H9 (cell line): ENCODE data around the gene MMP17. TPM values are rescaled to one million over a fixed set of nuclear protein-coding genes. Genes with fewer than 3 reads are reported as not detected.

ENCODE experiments used
- DNase-seq: peaks from one replicate; pipeline ENCODE4 v3.0.0-alpha.2; 2017
- H2AFZ ChIP-seq: one replicate; pipeline ENCODE4 v1.6.1; 2013; ENCODE audit warnings: mild to moderate bottlenecking, low read length, control low read depth, moderate library complexity
- H2AK5ac ChIP-seq: 2 replicates; pipeline ENCODE4 v1.6.1; 2013; ENCODE audit warnings: low read length, control low read depth, mixed read lengths; ENCODE audit not compliant: insufficient read length
- H2BK120ac ChIP-seq: one replicate; pipeline ENCODE4 v1.6.1; 2013; ENCODE audit warnings: low read depth, mild to moderate bottlenecking, low read length, control low read depth, inconsistent platforms; ENCODE audit not compliant: poor library complexity, severe bottlenecking
- H2BK12ac ChIP-seq: 2 replicates; pipeline ENCODE4 v1.6.1; 2013; ENCODE audit warnings: low read length, control low read depth, mixed read lengths, low read depth; ENCODE audit not compliant: insufficient read length
- H2BK15ac ChIP-seq: 2 replicates; pipeline ENCODE4 v1.6.1; 2013; ENCODE audit warnings: low read depth, low read length, control low read depth
- H2BK20ac ChIP-seq: one replicate; pipeline ENCODE4 v1.6.1; 2013; ENCODE audit warnings: low read depth, mild to moderate bottlenecking, low read length, control low read depth, inconsistent platforms; ENCODE audit not compliant: poor library complexity, severe bottlenecking
- H2BK5ac ChIP-seq: 2 replicates; pipeline ENCODE4 v1.6.1; 2013; ENCODE audit warnings: low read length, control low read depth, mixed read lengths; ENCODE audit not compliant: insufficient read length
- H3K14ac ChIP-seq: 2 replicates; pipeline ENCODE4 v1.6.1; 2013; ENCODE audit warnings: low read length, control low read depth; ENCODE audit not compliant: insufficient read depth
- H3K18ac ChIP-seq: 2 replicates; pipeline ENCODE4 v1.6.1; 2013; ENCODE audit warnings: low read depth, mild to moderate bottlenecking, mixed read lengths, low read length, control low read depth; ENCODE audit not compliant: insufficient read length
- H3K23ac ChIP-seq: 2 replicates; pipeline ENCODE4 v1.6.1; 2013; ENCODE audit warnings: low read length, control low read depth, mixed read lengths, low read depth; ENCODE audit not compliant: insufficient read length
- H3K23me2 ChIP-seq: 2 replicates; pipeline ENCODE4 v1.6.1; 2013; ENCODE audit warnings: low read depth, mild to moderate bottlenecking, mixed read lengths, low read length, control low read depth; ENCODE audit not compliant: insufficient read length, poor library complexity, severe bottlenecking
- H3K27ac ChIP-seq: 2 replicates; pipeline ENCODE4 v1.5.1; 2013; ENCODE audit warnings: low read length, control low read depth, mixed read lengths, low read depth; ENCODE audit not compliant: insufficient read length
- H3K27me3 ChIP-seq: 2 replicates; pipeline ENCODE4 v1.6.1; 2013; ENCODE audit warnings: low read length, control low read depth, inconsistent platforms; ENCODE audit not compliant: insufficient read depth
- H3K4ac ChIP-seq: 2 replicates; pipeline ENCODE4 v1.6.1; 2013; ENCODE audit warnings: low read depth, mild to moderate bottlenecking, control low read depth, inconsistent platforms, low read length, moderate library complexity
- H3K4me1 ChIP-seq: 2 replicates; pipeline ENCODE4 v1.6.1; 2013; ENCODE audit warnings: low read length, control low read depth, inconsistent platforms; ENCODE audit not compliant: insufficient read depth
- H3K4me2 ChIP-seq: 2 replicates; pipeline ENCODE4 v1.6.1; 2013; ENCODE audit warnings: low read length, control low read depth, mixed read lengths; ENCODE audit not compliant: insufficient read length, insufficient read depth
- H3K56ac ChIP-seq: 2 replicates; pipeline ENCODE4 v1.6.1; 2013; ENCODE audit warnings: low read depth, mild to moderate bottlenecking, mixed read lengths, low read length, control low read depth; ENCODE audit not compliant: insufficient read length
- H3K79me1 ChIP-seq: 2 replicates; pipeline ENCODE4 v1.6.1; 2013; ENCODE audit warnings: low read depth, mild to moderate bottlenecking, moderate library complexity, low read length, control low read depth, inconsistent platforms; ENCODE audit not compliant: insufficient read depth, poor library complexity, severe bottlenecking
- H3K79me2 ChIP-seq: 2 replicates; pipeline ENCODE4 v1.6.1; 2013; ENCODE audit warnings: low read length, control low read depth, inconsistent platforms; ENCODE audit not compliant: insufficient read depth
- H3K9ac ChIP-seq: 2 replicates; pipeline ENCODE4 v1.6.1; 2013; ENCODE audit warnings: low read length, control low read depth, mixed read lengths; ENCODE audit not compliant: insufficient read length; ENCODE audit errors: extremely low read depth
- H3K9me3 ChIP-seq: one replicate; pipeline ENCODE4 v1.6.1; 2013; ENCODE audit warnings: low read depth, low read length, inconsistent platforms; ENCODE audit not compliant: control insufficient read depth
- H3T11ph ChIP-seq: one replicate; pipeline ENCODE4 v1.6.1; 2013; ENCODE audit warnings: mild to moderate bottlenecking, low read length, control low read depth, inconsistent platforms
- H4K20me1 ChIP-seq: one replicate; pipeline ENCODE4 v1.6.1; 2013; ENCODE audit not compliant: control insufficient read depth, insufficient read length, insufficient read depth
- H4K5ac ChIP-seq: 2 replicates; pipeline ENCODE4 v1.6.1; 2013; ENCODE audit warnings: low read depth, mild to moderate bottlenecking, mixed read lengths, low read length, control low read depth; ENCODE audit not compliant: insufficient read length
- H4K8ac ChIP-seq: replicated peaks from 2 replicates; pipeline ENCODE4 v1.6.1; 2013; ENCODE audit warnings: low read length, control low read depth, mixed read lengths, low read depth; ENCODE audit not compliant: insufficient read length
- H4K91ac ChIP-seq: 2 replicates; pipeline ENCODE4 v1.6.1; 2013; ENCODE audit warnings: low read depth, mild to moderate bottlenecking, moderate library complexity, mixed read lengths, low read length, control low read depth; ENCODE audit not compliant: insufficient read length
- H3K27ac Mint-ChIP-seq, 3 experiments: 2 replicates in 2 of 3; 3 replicates in 1 of 3; pipeline ENCODE4 v1.8.0; 2020 to 2021; ENCODE audit warnings: mixed read lengths in 3 of 3, mild to moderate bottlenecking in 1 of 3, moderate library complexity in 1 of 3
- H3K27me3 Mint-ChIP-seq: 2 replicates; pipeline ENCODE4 v1.8.0; 2021; ENCODE audit warnings: low read depth, mild to moderate bottlenecking, moderate library complexity, mixed read lengths
- H3K36me3 Mint-ChIP-seq, 3 experiments: 2 replicates in 2 of 3; 3 replicates in 1 of 3; pipeline ENCODE4 v1.8.0; 2020 to 2021; ENCODE audit warnings: low read depth in 3 of 3, mixed read lengths in 3 of 3; ENCODE audit not compliant: insufficient read depth in 1 of 3
- H3K4me1 Mint-ChIP-seq, 2 experiments: 2 replicates each; pipeline ENCODE4 v1.8.0; 2020; ENCODE audit warnings: mixed read lengths in 2 of 2
- H3K4me3 Mint-ChIP-seq, 2 experiments: 2 replicates in 1 of 2; 3 replicates in 1 of 2; pipeline ENCODE4 v1.8.0; 2020 to 2021; ENCODE audit warnings: mild to moderate bottlenecking in 2 of 2, mixed read lengths in 2 of 2, moderate library complexity in 1 of 2
- H3K9me3 Mint-ChIP-seq, 2 experiments: 2 replicates in 1 of 2; 3 replicates in 1 of 2; pipeline ENCODE4 v1.8.0; 2020; ENCODE audit warnings: mild to moderate bottlenecking in 2 of 2, mixed read lengths in 2 of 2, moderate library complexity in 1 of 2
- WGBS: extraction: QIAGEN DNeasy Blood & Tissue Kit; methylation state at CpG from one replicate; pipeline ENCODE4 v1.1.7; 2013; ENCODE audit warnings: missing lambda C conversion rate, low lambda C conversion rate, mixed read lengths; ENCODE audit not compliant: insufficient read length; ENCODE audit errors: extremely low coverage; 5-methylcytosine and 5-hydroxymethylcytosine counted together
- total RNA-seq: library from RNA; stranded (reverse); gene quantifications from 2 replicates; pipeline ENCODE4 v1.2.1, GENCODE V29; 2021
- TF ChIP-seq, protein P1 (sequence below): fragments of 200-600 bp; sonication (generic); conservative IDR thresholded peaks from 3 replicates; pipeline ENCODE4 v1.8.0; 2021; ENCODE audit warnings: antibody characterized with exemption, mild to moderate bottlenecking

MMP17 gene
- total RNA-seq, 1 experiment from 2014 or later = 14.8 TPM

DNA sequence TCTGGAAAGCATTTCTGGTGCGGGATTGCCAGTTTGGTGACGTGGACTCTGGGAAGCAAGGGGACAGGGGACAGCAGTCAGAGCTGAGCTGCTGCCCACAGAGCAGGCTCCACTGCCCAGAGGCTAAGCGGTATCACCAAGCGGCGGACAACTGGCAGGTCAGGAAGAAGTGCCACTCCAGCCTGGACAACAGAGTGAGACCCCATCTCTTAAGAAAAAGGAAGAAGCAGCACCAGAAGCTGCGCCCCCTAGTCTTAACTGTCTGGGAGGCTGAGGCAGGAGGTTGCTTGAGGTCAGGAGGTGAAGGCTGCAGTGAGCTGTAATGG, 31.8 kb upstream of the MMP17 start:
- H3K79me2 ChIP-seq = no peaks in the 10 kb centered on the region

More for the DNA sequence above, 31.8 kb upstream of the MMP17 start:
- Histone ChIP-seq H3K27ac (no peak overlapping the region), H4K91ac (no peak overlapping the region), H3K4me2 (no peak overlapping the region), H3K79me1 (no peaks in the 10 kb centered on the region), H2BK12ac (no peak overlapping the region), H2BK15ac (no peak overlapping the region), H3K56ac (no peak overlapping the region), H3K9me3 (no peaks in the 10 kb centered on the region), H3K9ac (no peak overlapping the region), H4K5ac (no peak overlapping the region), H3K23ac (no peak overlapping the region), H3K18ac (no peak overlapping the region), H3K4ac (no peak overlapping the region), H3T11ph (no peak overlapping the region), H2AFZ (no peak overlapping the region), H4K20me1 (no peaks in the 10 kb centered on the region), H3K23me2 (no peaks in the 10 kb centered on the region), H4K8ac (no peak overlapping the region), H2BK120ac (no peak overlapping the region), H2AK5ac (no peak overlapping the region), H2BK5ac (no peak overlapping the region), H3K14ac (no peak overlapping the region; the same call in 1 of the 2 replicates), H3K4me1 (no peaks in the 10 kb centered on the region), H3K27me3 (no peaks in the 10 kb centered on the region), H2BK20ac (no peak overlapping the region)
- peak overlapping the region; percentile 65 to 95 (median 83) for H3K27ac Mint-ChIP-seq
- H3K27me3 Mint-ChIP-seq = no peaks in the 10 kb centered on the region
- WGBS = no CpG with 5 or more reads among the region's 6 CpGs
- DNase-seq = no peak
- no peaks in the 10 kb centered on the region for H3K9me3 Mint-ChIP-seq
- peaks cover 30 to 72% (median 54%) of the 10 kb centered on the region in 3 experiments for H3K36me3 Mint-ChIP-seq
- H3K4me3 Mint-ChIP-seq = peak overlapping the region in 1 of 2 experiments; percentile 58; a peak in 2 of 5 replicates
- TF ChIP-seq, protein P1, sequence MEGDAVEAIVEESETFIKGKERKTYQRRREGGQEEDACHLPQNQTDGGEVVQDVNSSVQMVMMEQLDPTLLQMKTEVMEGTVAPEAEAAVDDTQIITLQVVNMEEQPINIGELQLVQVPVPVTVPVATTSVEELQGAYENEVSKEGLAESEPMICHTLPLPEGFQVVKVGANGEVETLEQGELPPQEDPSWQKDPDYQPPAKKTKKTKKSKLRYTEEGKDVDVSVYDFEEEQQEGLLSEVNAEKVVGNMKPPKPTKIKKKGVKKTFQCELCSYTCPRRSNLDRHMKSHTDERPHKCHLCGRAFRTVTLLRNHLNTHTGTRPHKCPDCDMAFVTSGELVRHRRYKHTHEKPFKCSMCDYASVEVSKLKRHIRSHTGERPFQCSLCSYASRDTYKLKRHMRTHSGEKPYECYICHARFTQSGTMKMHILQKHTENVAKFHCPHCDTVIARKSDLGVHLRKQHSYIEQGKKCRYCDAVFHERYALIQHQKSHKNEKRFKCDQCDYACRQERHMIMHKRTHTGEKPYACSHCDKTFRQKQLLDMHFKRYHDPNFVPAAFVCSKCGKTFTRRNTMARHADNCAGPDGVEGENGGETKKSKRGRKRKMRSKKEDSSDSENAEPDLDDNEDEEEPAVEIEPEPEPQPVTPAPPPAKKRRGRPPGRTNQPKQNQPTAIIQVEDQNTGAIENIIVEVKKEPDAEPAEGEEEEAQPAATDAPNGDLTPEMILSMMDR = no peak
- peaks cover 18 to 30% of the 10 kb centered on the region in 2 experiments for H3K4me1 Mint-ChIP-seq
